Spleen (tissue), 11 donors: ENCODE measurements around the gene MTFR1L. TPM values are rescaled to one million over a fixed set of nuclear protein-coding genes. Genes with fewer than 3 reads are reported as not detected.
A peak's percentile ranks its signal among the peaks of the same experiment; 100 is the strongest.

Experiments
- DNase-seq: peaks from one replicate; pipeline ENCODE4 v3.0.0-alpha.2; 2020
- H3K27ac ChIP-seq, 8 donors: fragments of 200-600 bp; sonication (generic) in 7 of 8; 1 replicate in 4 of 8; 2 replicates in 4 of 8; pipeline versions ENCODE4 v1.5.0 to v1.8.0; 2016 to 2021; ENCODE audit warnings: inconsistent platforms in 4 of 8, mild to moderate bottlenecking in 4 of 8, moderate library complexity in 1 of 8
- H3K27me3 ChIP-seq, 7 donors: fragments of 200-600 bp; sonication (generic) in 6 of 7; replicated peaks in 1 of 7; 1 replicate in 4 of 7; 2 replicates in 3 of 7; pipeline versions ENCODE4 v1.5.0 to v1.8.0; 2016 to 2021; ENCODE audit warnings: inconsistent platforms in 3 of 7, mild to moderate bottlenecking in 1 of 7
- H3K36me3 ChIP-seq, 6 donors: fragments of 200-600 bp; sonication (generic) in 5 of 6; 1 replicate in 4 of 6; 2 replicates in 2 of 6; pipeline versions ENCODE4 v1.5.0 to v1.8.0; 2016 to 2021; ENCODE audit warnings: inconsistent platforms in 2 of 6
- H3K4me1 ChIP-seq, 6 donors: fragments of 200-600 bp; sonication (generic) in 5 of 6; 1 replicate in 3 of 6; 2 replicates in 3 of 6; pipeline versions ENCODE4 v1.5.0 to v1.8.0; 2016 to 2021; ENCODE audit warnings: inconsistent platforms in 3 of 6
- H3K4me3 ChIP-seq, 8 donors: fragments of 200-600 bp; sonication (generic) in 7 of 8; 1 replicate in 4 of 8; 2 replicates in 4 of 8; pipeline versions ENCODE4 v1.5.0 to v1.8.0; 2016 to 2021; ENCODE audit warnings: inconsistent platforms in 4 of 8, mild to moderate bottlenecking in 4 of 8, moderate library complexity in 2 of 8
- H3K9me3 ChIP-seq, 8 donors: fragments of 200-600 bp; sonication (generic) in 7 of 8; 1 replicate in 4 of 8; 2 replicates in 4 of 8; pipeline versions ENCODE4 v1.5.0 to v1.8.0; 2016 to 2021; ENCODE audit warnings: inconsistent platforms in 4 of 8
- CTCF ChIP-seq, 11 experiments: fragments of 200-600 bp in 7 of 11; fragments of 450-650 bp in 4 of 11; sonication (generic) in 4 of 11; IDR thresholded peaks in 8 of 11; conservative IDR thresholded peaks in 3 of 11; 1 replicate in 7 of 11; 2 replicates in 4 of 11; pipeline versions ENCODE4 v1.4.0 to v1.8.0; 2016 to 2021; ENCODE audit warnings: antibody characterized with exemption in 11 of 11, inconsistent platforms in 4 of 11, mild to moderate bottlenecking in 1 of 11
- POLR2A ChIP-seq, 3 donors: fragments of 450-650 bp; IDR thresholded peaks; one replicate each; pipeline ENCODE4 v1.5.1; 2017; ENCODE audit warnings: antibody characterized with exemption in 3 of 3, mild to moderate bottlenecking in 1 of 3
- POLR2AphosphoS5 ChIP-seq, 3 donors: sonication (generic); formaldehyde crosslinking; IDR thresholded peaks; one replicate each; pipeline ENCODE4 v1.5.1; 2017; ENCODE audit warnings: antibody characterized with exemption in 3 of 3
- WGBS, 5 donors: extraction: QIAGEN DNeasy Blood & Tissue Kit in 3 of 5; methylation state at CpG; one replicate each; pipeline versions ENCODE4 v1.1.5 to v1.1.7; 2013 to 2018; 5-methylcytosine and 5-hydroxymethylcytosine counted together
- intact Hi-C: fragments of 100-400 bp; cut with DNase I; formaldehyde crosslinking; loops from one replicate; pipeline ENCODE4 v1.15.0; 2023; ENCODE audit warnings: low total_unique reads
- polyA plus RNA-seq, 3 donors: library from polyadenylated mRNA; stranded (reverse); fragments of 200-250 nt; gene quantifications; one replicate each; pipeline ENCODE4 v1.2.1, GENCODE V29; 2013
- total RNA-seq, 7 donors: library from RNA; depleted of rRNA in 3 of 7; stranded (reverse); fragments of >200 nt in 3 of 7; fragmentation: NEBNext Ultra II Directional in 4 of 7; extraction: Animal tissue kit (Norgen Biotek cat#: 25700) in 4 of 7; gene quantifications; one replicate each; pipeline versions ENCODE4 v1.1.0 to v1.2.1, GENCODE V29; 2016 to 2021
- donor health status: healthy with polysubstance abuse.
- donor health status: DM: no; HTN: no; CAD: no; lungs with moderate emphysema.
- donor health status: DM: no; HTN: no; CAD: no.
- donor health status: Bipolar disorder and iron deficiency.
- donor health status: healthy.
- donor health status: DM: no; HTN: no; CAD: no.
- donor health status: DM: yes; HTN: yes; CAD: no.

Gene MTFR1L
- total and polyA plus RNA-seq, 10 donors = 32.1 to 74.7 (median 50.3) TPM

- Histone ChIP-seq H3K36me3 (peaks cover 0 to 60% (median 13%) of the 10 kb centered on the region in 6 donors), H3K9me3 (no peaks in the 10 kb centered on the region), H3K27ac (peak overlapping the region; percentile 9 to 72 (median 62)), H3K4me1 (peaks cover 23 to 100% (median 88%) of the 10 kb centered on the region in 6 donors), H3K27me3 (no peaks in the 10 kb centered on the region), H3K4me3 (no peak overlapping the region)
- TF ChIP-seq POLR2AphosphoS5 (IDR thresholded peaks at IDR 0.05) (peak; percentile 14 to 56 (median 42)), POLR2A (IDR thresholded peaks at IDR 0.05) (no peak)
- 43 to 70% (median 56%) methylated on average over 3 of the region's 3 CpGs for WGBS, 5 donors
- intact Hi-C loops = loop anchor here (10.0 kb wide), 1 partner anchor 281 kb away; no protein-coding TSS in a partner anchor
- peak; percentile 80 for DNase-seq
Observed at GRCh38 chr1:25805863-25806225, 13.9 kb upstream of the MTFR1L start.

- Histone ChIP-seq H3K4me1 (peaks cover 22 to 100% (median 88%) of the 10 kb centered on the region in 6 donors), H3K36me3 (peaks cover 0 to 64% (median 15%) of the 10 kb centered on the region in 6 donors), H3K4me3 (no peak overlapping the region), H3K27me3 (no peaks in the 10 kb centered on the region), H3K27ac (peak overlapping the region in 6 of 8 donors; percentile 43 to 72 (median 66)), H3K9me3 (no peaks in the 10 kb centered on the region)
- 69 to 92% (median 73%) methylated on average over 4 of the region's 4 CpGs for WGBS, 5 donors
- intact Hi-C loops = loop anchor here (10.0 kb wide), 1 partner anchor 282 kb away; no protein-coding TSS in a partner anchor
- no peak for TF ChIP-seq POLR2AphosphoS5 (IDR thresholded peaks at IDR 0.05)
- TF ChIP-seq CTCF (IDR thresholded peaks at IDR 0.05 in 8 of 11, conservative IDR thresholded peaks at IDR 0.05 in 3 of 11) = no peak
- TF ChIP-seq POLR2A (IDR thresholded peaks at IDR 0.05) = no peak
- peak; percentile 68 for DNase-seq
Observed at GRCh38 chr1:25806418-25806817, 13.3 kb upstream of the MTFR1L start.

GRCh38 chr1:25807480-25808390 is 12.0 kb upstream of the MTFR1L start:
- no peak for TF ChIP-seq POLR2A (IDR thresholded peaks at IDR 0.05)
- TF ChIP-seq POLR2AphosphoS5 (IDR thresholded peaks at IDR 0.05) = peak in 2 of 3 donors; percentile 20 to 51
- no peak for TF ChIP-seq CTCF (IDR thresholded peaks at IDR 0.05 in 8 of 11, conservative IDR thresholded peaks at IDR 0.05 in 3 of 11)
- DNase-seq = peak; percentile 67
- H3K27ac ChIP-seq = peak overlapping the region in 6 of 8 donors; percentile 13 to 72 (median 66)
- H3K4me3 ChIP-seq = no peak overlapping the region
- H3K4me1 ChIP-seq = peaks cover 20 to 89% (median 77%) of the 10 kb centered on the region in 6 donors
- 75 to 89% (median 82%) methylated on average over 14 to 20 of the region's 20 CpGs for WGBS, 5 donors
- no peaks in the 10 kb centered on the region for H3K27me3 ChIP-seq
- H3K36me3 ChIP-seq = peaks cover 0 to 75% (median 19%) of the 10 kb centered on the region in 6 donors
- H3K9me3 ChIP-seq = no peaks in the 10 kb centered on the region
- intact Hi-C loops = loop anchor here (10.0 kb wide), 1 partner anchor 283 kb away; no protein-coding TSS in a partner anchor

GRCh38 chr1:25808481-25809244 is 11.1 kb upstream of the MTFR1L start:
- DNase-seq = no peak
- TF ChIP-seq POLR2AphosphoS5 (IDR thresholded peaks at IDR 0.05) = no peak
- TF ChIP-seq POLR2A (IDR thresholded peaks at IDR 0.05) = no peak
- no peak for TF ChIP-seq CTCF (IDR thresholded peaks at IDR 0.05 in 8 of 11, conservative IDR thresholded peaks at IDR 0.05 in 3 of 11)
- no peaks in the 10 kb centered on the region for H3K27me3 ChIP-seq
- no peaks in the 10 kb centered on the region for H3K9me3 ChIP-seq
- H3K4me3 ChIP-seq = peak overlapping the region in 1 of 8 donors; percentile 7
- peaks cover 16 to 80% (median 68%) of the 10 kb centered on the region in 6 donors for H3K4me1 ChIP-seq
- intact Hi-C loops = loop anchor here (10.0 kb wide), 1 partner anchor 284 kb away; no protein-coding TSS in a partner anchor
- H3K27ac ChIP-seq = peak overlapping the region in 3 of 8 donors; percentile 18 to 72 (median 64)
- 84 to 92% (median 89%) methylated on average over 23 to 34 of the region's 34 CpGs for WGBS, 5 donors
- H3K36me3 ChIP-seq = peaks cover 0 to 85% (median 20%) of the 10 kb centered on the region in 6 donors
